ENCODE results near the gene NOBOX.
"Not testable (repeated sequence)": the region's sequence is repeated elsewhere in the genome, so short reads cannot be mapped to it uniquely, and the experiment has no call there.

The NOBOX gene

DNA sequence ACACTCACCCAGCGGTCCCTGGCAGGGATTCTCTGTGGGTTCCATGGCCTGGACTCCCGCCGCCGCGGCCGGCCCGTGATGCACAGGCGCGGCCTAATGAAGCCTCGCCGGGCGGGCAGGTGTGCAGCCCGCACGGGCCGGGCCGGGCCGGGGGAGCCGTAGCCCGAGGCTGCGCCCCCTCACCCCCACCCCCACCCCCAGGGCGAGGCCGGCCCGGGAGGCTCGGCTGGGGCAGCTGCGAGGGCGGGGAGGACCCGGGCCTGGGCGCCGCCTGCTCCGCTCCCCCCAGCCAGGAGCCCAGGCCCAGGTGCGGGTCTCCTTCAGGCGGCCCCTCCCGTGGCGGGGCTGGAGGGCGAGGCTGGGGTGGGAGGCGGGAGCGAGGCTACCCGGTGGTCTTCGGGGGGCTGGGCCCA is at the start of gene NOBOX:
TSS of gene NOBOX (minus strand) at position 45 of the 413 bp plus-strand sequence.
- DNase-seq (ENCODE audit: low read depth in 1 of 2, low spot score in 1 of 2): no peak

DNA sequence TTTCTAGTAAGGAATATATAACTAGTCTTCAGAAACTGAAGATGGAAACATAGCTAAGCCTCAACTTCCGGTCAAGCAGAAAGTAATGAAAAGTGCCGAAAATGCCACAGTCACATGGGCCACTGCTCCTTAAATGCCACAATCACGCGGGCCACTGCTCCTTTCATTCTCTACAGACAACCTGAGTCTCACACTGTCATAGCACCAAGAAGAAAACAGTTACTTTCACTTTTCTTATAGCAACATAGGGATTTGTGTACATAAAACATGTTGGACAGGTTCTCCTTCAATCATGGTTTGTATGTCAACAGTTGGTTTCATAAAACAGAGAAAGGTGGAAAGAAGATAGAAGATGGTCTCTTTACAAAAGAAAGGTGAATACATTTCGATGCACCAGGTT is 48.6 kb upstream of the NOBOX start:
- no peak for DNase-seq (ENCODE audit: low read depth in 1 of 2, low spot score in 1 of 2)

DNA sequence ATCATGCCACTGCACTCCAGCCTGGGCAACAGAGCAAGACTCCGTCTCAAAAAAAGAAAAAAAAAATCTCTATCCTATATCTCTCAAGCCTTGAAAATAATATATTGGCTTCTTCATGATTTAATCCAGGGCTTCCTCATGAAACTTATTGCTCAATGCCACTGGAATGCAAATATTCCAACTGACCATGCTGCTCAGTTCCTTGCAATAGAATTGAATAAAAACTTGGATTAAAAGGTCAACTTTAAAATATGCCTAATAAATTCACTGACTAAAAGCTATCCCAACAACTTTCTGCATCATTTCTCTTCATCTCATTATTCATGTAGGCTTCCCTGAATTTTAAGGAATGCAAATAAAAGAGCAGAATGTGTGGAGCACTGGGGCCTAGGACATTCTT is 42.1 kb upstream of the NOBOX start:
- no peak for DNase-seq (ENCODE audit: low read depth in 1 of 2, low spot score in 1 of 2)

DNA sequence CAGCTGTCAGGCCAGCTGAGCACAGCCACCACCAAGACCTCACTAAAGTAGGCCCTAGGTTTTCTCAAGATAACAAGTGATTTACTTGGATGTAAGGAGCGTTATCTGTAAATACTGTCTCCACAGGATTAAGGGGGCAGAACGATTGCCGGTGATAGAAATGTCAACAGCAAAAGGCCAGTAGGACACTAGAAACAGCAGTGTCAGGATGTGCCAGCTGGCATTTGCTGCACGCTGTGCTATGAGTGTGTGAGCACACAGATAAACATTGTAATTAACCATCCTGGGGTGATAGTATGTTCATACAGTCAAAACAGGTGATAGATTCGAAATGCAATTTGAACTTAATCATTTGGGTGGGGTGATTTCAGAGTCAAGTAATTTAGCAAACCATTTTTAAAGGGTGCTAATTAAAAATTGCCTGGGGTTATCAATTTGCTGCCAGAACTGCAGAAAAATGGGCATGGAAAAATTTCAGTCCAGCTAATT is 36.3 kb upstream of the NOBOX start:
- no peak for DNase-seq (ENCODE audit: low read depth in 1 of 2, low spot score in 1 of 2)

DNA sequence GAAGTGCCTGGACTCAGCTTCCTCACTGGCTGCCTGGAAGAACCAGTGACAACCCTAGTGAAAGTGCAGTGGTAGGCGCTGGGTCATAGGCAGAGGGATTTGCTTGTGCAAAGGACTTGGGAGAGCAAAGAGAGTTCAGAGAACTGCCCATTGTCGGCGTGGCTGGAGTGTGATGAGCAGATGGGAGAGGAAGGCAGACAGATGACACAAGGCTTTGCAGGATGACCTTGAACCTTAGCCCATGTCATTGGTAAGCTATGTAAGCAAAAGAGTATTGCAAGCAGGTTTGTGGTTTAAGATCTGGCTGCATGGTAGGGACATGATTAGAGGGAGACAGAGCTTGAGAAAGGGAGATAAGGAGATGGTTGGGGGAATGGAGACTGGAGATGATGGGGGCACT is 35.3 kb upstream of the NOBOX start:
- no peak for DNase-seq (ENCODE audit: low read depth in 1 of 2, low spot score in 1 of 2)

DNA sequence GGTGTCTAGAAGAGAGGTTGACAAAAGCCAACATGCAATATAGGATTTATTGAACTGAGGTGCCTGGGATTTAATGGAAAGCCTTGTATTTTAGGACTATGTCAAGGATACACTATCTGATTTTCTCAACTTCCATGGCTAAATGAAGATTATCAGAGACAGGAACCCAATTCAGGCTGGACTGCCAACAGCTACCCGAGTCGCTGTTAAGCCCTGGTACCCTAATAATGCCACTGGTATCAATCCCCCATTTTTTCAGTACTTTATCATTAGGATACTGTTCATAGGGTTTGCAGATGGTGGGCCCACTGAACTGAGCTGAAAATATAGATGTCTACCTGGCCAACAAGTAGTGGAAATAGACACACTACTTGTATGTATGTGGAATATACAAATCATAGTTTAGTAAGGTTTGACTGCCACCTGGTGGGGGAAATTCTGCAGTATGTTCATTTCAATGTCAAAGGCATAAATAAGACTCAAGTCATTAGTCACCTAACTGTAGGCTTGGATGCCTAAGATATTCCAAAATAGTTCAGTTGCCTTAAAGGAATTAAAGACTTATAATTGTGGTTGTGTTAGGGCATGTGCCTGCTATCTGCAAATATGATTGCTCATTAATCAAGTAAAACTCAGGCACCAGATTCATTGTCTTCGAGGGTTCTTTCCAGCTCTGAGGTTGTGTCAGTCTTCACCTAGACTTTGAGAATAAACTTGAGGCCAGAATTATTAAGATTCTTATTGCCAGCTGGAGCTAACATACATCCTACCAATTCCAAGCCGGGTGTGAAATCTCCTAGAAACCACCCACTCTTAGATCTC is 34.1 kb upstream of the NOBOX start:
- no peak for DNase-seq (ENCODE audit: low read depth in 1 of 2, low spot score in 1 of 2)

DNA sequence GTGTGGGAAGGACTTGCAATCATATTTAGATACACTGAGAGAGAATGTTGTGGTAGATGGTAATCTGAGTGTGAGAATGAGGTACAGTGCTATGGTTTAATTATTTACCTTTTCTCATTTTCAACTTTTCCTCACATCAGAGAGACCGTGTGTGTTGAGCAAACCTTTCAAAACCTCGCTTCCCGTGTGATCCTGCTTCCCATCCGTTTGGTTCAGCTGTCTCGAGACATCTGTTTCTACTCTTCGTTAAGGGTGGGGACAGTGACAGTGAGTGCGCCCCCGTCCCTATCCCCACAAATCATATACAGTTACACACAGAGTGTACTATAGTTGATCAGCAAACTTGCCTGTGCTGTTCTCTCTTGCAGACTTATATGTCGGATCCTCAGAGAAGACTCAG is 33.0 kb upstream of the NOBOX start:
- DNase-seq (ENCODE audit: low read depth in 1 of 2, low spot score in 1 of 2): no peak

DNA sequence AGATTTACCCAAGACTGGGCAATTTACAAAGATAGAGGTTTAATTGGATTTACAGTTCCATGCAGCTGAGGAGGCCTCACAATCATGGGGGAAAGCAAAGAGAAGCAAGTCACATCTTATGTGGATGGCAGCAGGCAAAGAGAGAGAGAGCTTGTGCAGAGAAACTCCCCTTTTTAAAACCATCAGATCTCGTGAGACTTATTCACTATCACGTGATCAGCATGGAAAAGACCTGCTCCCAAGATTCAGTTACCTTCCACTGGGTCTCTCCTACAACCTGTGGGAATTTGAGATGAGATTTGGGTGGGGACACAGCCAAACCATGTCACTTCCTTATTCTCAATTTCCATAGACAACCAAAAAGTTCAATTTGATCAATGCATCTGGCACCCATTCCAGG is 24.9 kb upstream of the NOBOX start:
- no peak for DNase-seq (ENCODE audit: low read depth in 1 of 2, low spot score in 1 of 2)

DNA sequence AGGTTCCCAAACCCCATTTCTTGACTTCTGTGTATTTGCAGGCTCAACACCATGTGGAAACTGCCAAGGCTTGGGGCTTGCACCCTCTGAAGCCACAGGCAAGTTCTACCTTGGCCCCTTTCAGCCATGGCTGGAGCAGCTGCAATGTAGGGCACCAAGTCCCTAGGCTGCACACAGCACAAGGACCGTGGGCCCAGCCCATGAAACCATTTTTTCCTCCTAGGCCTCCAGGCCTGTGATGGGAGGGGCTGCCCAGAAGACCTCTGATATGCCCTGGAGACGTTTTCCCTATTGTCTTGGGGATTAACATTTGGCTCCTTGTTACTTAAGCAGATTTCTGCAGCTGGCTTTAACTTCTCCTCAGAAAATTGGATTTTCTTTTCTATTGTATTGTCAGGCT is 24.0 kb upstream of the NOBOX start:
- not testable (repeated sequence) for DNase-seq (ENCODE audit: low read depth in 1 of 2, low spot score in 1 of 2)

DNA sequence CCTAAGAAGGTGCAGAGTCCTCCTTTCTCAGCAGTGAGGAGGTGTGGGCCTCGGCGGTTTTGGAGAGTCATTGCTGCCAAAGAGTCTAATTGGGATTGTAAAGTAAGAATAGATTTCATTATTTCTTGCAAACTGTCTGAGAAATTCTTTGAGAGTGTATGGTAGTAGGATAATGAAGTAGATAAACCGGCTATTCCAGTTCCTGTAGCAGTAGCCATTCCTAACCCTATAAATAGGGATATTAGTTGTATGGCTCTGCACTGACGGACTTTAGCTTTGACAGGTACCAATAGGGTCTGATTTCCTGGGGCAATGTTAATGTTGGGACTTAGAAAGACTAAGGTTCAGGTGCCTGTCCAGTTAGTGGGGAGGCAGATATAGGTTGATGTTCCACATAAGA is 15.4 kb upstream of the NOBOX start:
- not testable (repeated sequence) for DNase-seq (ENCODE audit: low read depth in 1 of 2, low spot score in 1 of 2)

DNA sequence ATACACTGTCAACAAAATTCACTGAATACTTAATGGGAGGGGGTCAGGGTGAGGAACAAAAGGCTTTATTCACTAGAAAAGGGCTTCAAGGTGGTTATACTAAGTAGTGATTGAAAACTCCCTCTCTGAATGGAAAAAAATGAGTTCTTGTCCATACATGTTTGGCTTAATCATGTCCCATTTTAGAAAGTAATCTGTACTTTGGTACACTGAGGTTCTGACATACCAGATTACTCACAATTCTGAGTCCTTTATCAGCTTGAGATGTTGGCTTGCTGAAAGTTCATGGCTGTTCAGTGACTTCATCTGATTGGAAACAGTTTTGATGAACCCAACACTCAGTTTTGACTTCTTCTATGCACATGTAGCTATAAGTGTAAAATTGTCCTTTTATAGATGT is 12.8 kb upstream of the NOBOX start:
- DNase-seq (ENCODE audit: low read depth in 1 of 2, low spot score in 1 of 2): no peak

DNA sequence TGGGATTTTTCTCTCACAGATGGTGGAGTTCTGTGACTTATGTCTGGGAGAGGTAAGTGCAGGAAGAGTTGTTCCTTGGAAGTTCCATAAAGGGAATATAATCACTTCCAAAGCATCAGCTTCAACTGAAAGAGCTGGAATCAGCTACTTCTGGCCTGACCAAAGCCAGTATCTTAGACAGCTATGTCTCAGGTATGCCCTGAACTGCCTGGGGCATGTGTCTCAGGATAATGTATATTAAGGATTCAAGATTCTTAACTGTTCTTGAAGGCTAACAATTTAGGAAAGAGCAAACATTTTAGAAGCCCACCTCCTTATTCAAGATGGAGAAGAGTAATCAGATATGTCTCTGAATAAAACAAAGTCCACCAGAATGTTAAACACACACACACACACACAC is 12.4 kb upstream of the NOBOX start:
- no peak for DNase-seq (ENCODE audit: low read depth in 1 of 2, low spot score in 1 of 2)

DNA sequence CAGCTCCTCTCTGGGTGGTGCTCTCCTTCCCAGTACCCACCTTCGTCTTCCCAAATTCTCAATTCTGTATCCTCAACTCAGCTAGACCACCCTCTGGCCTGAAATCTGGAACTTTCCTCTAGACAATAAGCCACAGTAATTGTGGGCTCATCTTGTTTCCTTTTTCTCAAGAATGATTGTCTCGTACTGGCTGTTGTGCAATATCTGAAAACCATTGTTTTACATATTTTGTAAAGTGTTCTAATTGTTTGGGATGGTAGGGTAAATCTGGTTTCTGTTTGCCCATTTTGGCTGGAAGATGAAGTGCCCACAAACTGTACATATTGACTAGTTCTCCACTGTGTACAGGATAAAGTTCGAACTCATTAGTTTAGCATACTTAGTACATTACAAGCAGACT is 11.3 kb upstream of the NOBOX start:
- DNase-seq (ENCODE audit: low read depth in 1 of 2, low spot score in 1 of 2): no peak

DNA sequence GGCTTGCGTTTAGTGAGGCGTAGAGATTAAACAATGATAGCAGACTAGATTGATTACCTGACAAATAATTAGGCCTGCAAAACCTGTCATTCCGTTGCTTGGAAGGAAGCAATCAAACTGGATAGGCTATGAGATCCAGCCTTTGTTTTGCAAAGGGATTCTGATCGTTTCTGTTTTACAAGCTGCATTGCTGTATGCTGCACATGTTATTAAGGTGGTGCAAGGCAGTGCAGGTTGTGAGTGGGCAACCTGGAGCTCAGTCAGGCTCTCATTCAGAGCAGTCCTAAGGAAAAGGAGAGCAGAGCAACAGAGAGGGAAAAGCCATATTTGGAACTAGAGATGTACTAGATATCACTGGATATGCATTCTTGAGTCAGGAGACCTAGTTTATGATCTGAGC is 6.9 kb upstream of the NOBOX start:
- DNase-seq (ENCODE audit: low read depth in 1 of 2, low spot score in 1 of 2): no peak

DNA sequence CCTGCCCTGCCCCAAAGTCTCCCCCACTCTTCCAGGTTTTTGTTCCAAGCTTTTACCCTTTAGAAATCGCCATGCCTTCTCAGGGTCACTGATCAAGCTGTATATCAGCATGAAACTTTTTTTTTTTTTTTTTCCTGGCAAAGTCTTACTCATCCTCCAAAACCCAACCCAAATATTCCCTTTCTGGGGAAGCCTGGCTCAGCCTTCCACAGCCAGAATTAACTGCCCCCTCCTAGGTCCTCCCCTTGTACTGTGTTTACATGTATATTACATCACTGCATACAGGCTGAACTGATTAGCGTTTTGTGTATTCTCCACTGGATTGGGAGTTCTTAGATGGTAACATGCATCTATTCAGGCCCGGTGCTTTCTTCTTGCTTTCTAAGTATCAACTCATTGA is 4.6 kb upstream of the NOBOX start:
- no peak for DNase-seq (ENCODE audit: low read depth in 1 of 2, low spot score in 1 of 2)

DNA sequence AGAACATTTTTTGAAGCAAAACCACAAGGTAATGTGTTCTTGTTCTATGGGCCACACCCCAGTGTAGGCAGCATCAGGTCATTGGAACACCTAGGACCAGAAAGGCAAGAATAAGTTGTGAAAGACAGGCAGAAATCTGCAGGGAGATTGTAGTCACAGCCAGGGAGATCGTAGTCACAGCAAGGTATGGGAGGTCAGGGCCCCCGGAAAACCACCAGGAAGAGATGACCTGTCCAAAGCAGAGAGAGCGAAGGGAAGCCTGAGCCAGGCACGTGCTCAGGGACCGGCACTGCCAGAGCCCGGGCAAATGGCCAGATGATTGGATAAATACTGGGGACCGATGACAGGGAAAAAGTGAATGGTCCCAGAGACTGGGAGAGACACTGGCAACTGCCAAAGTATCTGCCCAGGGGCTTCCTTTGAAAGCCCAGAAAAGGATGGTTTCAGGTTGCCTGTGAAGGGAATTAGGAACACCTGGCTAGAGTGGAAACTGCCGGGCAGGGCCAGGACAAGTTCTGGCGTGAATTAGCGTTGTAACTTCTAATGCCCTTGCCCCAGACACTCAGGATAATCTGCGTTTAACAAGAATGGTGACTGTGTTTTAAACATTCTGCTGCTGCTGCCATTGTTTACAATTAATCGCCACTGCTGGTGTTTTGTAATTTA is 3.9 kb upstream of the NOBOX start:
- no peak for DNase-seq (ENCODE audit: low read depth in 1 of 2, low spot score in 1 of 2)

DNA sequence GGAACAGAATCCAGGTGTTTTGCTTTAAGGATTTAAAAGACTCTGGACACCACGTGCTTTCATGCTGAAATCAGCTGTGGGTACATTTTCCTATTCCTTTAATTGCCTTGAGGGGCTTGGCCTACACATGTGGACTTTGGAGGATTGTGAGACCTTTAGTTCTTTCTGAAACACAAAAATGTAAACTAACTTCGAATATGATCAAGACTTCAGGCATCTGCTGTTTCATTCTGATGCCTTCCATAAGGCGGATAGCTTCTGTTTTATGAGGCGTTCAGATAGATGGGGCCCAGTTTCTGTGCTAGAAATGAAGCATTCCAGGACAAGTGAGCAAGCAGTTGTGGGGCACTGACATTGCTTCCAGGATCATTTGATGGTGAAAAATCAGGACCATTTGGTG is 1.5 kb upstream of the NOBOX start:
- no peak for DNase-seq (ENCODE audit: low read depth in 1 of 2, low spot score in 1 of 2)

DNA sequence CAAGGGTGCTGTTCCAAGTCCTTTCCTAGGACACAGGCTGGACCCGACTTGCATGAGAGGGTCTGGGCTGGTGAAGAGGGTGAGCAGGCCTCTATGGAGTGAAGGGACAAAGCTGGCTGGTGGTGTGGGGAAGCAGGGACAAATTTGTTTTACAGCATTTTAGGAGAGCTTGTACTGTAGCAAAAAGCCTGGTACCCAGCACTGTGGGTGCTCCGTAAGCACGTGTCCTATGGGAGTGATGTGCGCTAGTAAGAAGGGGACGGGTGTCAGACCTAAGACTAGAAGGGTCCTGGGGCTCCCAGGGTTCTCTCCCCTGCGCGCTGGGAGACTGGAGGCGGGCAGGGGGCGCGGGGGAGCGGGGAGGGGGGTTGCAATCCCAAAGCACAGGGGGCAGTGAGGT is 391 bp downstream of the NOBOX start:
- no peak for DNase-seq (ENCODE audit: low read depth in 1 of 2, low spot score in 1 of 2)

DNA sequence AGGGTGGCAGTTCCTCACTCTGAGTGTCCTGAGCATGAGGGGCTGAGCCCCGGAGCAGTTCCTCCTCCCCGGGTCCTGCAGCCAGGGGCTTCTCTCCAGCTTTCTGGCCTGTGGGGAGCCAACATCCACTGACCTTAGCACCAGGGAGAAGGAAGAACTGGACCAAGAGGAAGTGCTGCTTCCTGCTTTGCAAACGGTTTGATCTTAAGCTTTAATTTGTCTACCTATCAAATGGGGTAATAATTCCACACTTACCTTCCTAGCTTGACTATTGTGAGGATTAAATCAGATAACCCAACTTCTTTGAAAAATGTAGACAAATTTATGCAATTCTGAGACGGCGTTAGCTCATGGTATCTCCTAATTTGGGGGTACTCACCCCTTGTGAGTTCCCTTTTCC is 2.0 kb downstream of the NOBOX start:
- no peak for DNase-seq (ENCODE audit: low read depth in 1 of 2, low spot score in 1 of 2)

DNA sequence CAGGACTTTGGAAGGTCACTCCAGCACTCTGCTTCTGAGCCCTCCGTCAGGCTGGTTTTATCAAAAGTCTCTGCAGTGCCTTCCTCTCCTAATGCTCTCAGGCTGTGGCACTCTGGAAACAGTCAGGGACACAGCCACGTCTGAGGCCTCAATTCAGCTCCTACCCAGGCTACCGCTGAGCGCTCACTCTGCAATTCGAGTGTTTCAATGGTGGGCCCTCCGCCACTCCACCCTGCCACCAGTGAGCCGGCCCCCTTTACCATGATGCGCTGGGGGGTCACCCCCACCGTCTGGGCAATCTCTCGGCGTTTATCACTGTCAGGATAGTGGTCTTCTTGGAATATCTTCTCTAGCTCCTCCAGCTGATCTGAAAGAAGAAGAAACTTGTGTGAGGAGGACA is 3.5 kb downstream of the NOBOX start:
- no peak for DNase-seq (ENCODE audit: low read depth in 1 of 2, low spot score in 1 of 2)

DNA sequence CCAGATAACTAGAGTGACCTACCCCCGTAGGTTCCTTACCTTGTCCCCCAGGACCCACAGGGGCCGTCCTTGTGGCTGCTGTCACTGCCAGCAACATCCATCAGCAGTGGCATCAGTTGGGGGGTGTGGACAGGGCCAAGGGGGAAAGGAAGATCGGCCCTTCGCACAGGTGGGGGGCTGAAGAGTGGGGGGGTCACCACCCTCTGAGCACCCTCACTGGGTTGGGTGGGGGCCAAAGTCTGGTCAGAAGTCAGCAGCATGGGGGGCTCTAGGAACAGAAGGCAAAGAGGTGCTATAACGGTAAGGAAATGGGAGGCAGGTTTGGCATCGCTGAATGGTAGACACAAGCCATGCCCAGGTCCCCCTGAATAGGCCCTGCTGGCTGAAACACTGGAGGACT is 4.6 kb downstream of the NOBOX start:
- no peak for DNase-seq (ENCODE audit: low read depth in 1 of 2, low spot score in 1 of 2)

DNA sequence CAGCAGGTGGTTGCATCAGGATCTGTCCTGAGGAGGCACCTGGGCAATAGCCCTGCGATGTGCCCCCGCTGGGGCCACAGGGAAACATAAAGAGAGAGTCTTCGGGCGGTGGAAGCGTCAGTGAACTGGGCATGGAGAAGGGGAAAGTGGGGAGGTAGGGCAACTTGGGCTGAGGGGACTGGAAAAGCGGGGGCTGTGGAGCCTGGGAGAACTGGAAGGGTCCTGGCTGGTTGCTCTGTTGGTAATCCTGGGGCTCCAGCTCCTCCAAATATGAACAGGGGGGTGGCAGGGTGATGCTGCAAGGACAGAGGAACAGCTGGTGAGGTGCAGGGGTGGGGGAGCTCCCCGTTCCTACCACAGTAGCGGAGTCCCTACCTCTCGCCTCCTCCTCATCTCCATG is 5.2 kb downstream of the NOBOX start:
- DNase-seq (ENCODE audit: low read depth in 1 of 2, low spot score in 1 of 2): no peak

DNA sequence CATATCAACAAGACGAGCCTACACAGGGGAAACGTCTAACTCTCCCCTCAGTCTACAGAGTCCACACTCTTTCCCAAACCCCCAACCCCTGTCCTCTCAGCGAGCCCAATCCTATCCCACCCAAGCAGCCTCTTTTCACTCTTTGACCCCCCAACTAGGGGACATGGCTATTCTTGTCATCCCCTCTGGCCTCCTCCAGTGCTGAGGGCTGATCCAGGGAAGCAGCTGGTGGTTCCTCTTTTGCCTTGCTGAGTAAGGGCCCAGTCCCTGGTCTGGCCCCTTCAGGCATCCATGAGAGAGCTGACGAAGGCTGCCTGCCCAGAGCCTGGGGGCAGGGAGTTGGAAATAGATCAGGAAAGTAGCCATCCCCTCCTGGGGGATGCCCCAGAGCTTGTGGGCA is 6.4 kb downstream of the NOBOX start:
- DNase-seq (ENCODE audit: low read depth in 1 of 2, low spot score in 1 of 2): no peak

All from activated T-helper 1 cell treated with anti-CD3 and anti-CD28 coated beads, Interleukin-2, amount 50 U/mL, for 16 hours (primary cell).